IPS-NIHi11 (cell line): ENCODE measurements around the gene PRR23B.

Experiments
- DNase-seq: peaks from one replicate; pipeline ENCODE4 v3.0.0; 2012; ENCODE audit warnings: mixed read lengths, low spot score

The PRR23B gene

GRCh38 chr3:138974462-138974861 is 46.3 kb downstream of the PRR23B start:
- DNase-seq, result no peak

GRCh38 chr3:138972941-138973340 is 47.8 kb downstream of the PRR23B start:
- DNase-seq, result no peak

GRCh38 chr3:138971766-138972320 is 48.9 kb downstream of the PRR23B start:
- no peak for DNase-seq
